Loucy (cell line): ENCODE data around the gene OVOL2.
A peak's percentile ranks its signal among the peaks of the same experiment; 100 is the strongest.

Experiments
- H2AFZ ChIP-seq: fragments of 200-600 bp; sonication (generic); 2 replicates; pipeline ENCODE4 v1.6.0; 2016; ENCODE audit warnings: antibody characterized with exemption, mild to moderate bottlenecking, low read length, moderate library complexity
- H3F3A ChIP-seq: fragments of 200-600 bp; 2 replicates; pipeline ENCODE4 v1.6.0; 2016; ENCODE audit warnings: antibody characterized with exemption, low read depth, mild to moderate bottlenecking
- H3K27me3 ChIP-seq: fragments of 200-600 bp; sonication (generic); 2 replicates; pipeline ENCODE4 v1.6.1; 2014; ENCODE audit warnings: low read length, mild to moderate bottlenecking; ENCODE audit not compliant: insufficient read depth, poor library complexity, severe bottlenecking
- H3K36me3 ChIP-seq: fragments of 200-600 bp; sonication (generic); 2 replicates; pipeline ENCODE4 v1.6.1; 2016; ENCODE audit warnings: low read length; ENCODE audit not compliant: insufficient read depth
- H3K4me1 ChIP-seq: fragments of 200-600 bp; sonication (generic); 2 replicates; pipeline ENCODE4 v1.5.1; 2014; ENCODE audit warnings: low read length, mild to moderate bottlenecking; ENCODE audit not compliant: insufficient read depth, poor library complexity, severe bottlenecking
- H3K4me2 ChIP-seq: fragments of 200-600 bp; sonication (generic); 2 replicates; pipeline ENCODE4 v1.6.0; 2014; ENCODE audit warnings: antibody characterized with exemption, low read length, low read depth, mild to moderate bottlenecking; ENCODE audit not compliant: poor library complexity, severe bottlenecking
- H3K4me3 ChIP-seq: fragments of 200-600 bp; sonication (generic); 2 replicates; pipeline ENCODE4 v1.5.1; 2014; ENCODE audit warnings: low read length, mild to moderate bottlenecking, mixed read lengths; ENCODE audit not compliant: poor library complexity, severe bottlenecking
- H3K79me2 ChIP-seq: fragments of 200-600 bp; sonication (generic); 2 replicates; pipeline ENCODE4 v1.6.1; 2014; ENCODE audit warnings: low read length; ENCODE audit not compliant: insufficient read depth
- H3K9ac ChIP-seq: fragments of 200-600 bp; sonication (generic); 2 replicates; pipeline ENCODE4 v1.6.0; 2014; ENCODE audit warnings: mild to moderate bottlenecking, low read depth, low read length, moderate library complexity; ENCODE audit not compliant: poor library complexity, severe bottlenecking
- H3K9me2 ChIP-seq: fragments of 200-600 bp; sonication (generic); replicated peaks from 2 replicates; pipeline ENCODE4 v1.6.1; 2016; ENCODE audit warnings: low read depth, low read length, mixed read lengths
- H3K9me3 ChIP-seq: fragments of 200-600 bp; sonication (generic); 2 replicates; pipeline ENCODE4 v1.6.1; 2014; ENCODE audit warnings: mild to moderate bottlenecking, antibody characterized with exemption, low read length, low read depth; ENCODE audit not compliant: insufficient read depth
- H4K20me1 ChIP-seq: fragments of 200-600 bp; sonication (generic); 2 replicates; pipeline ENCODE4 v1.6.0; 2014; ENCODE audit warnings: antibody characterized with exemption, low read length, mild to moderate bottlenecking; ENCODE audit not compliant: insufficient read depth, poor library complexity, severe bottlenecking
- CTCF ChIP-seq: fragments of 200-600 bp; sonication (generic); conservative IDR thresholded peaks from 2 replicates; pipeline ENCODE4 v1.5.1; 2014; ENCODE audit warnings: mild to moderate bottlenecking, antibody characterized with exemption, low read length
- EZH2phosphoT487 ChIP-seq: fragments of 200-600 bp; IDR thresholded peaks from 2 replicates; pipeline ENCODE4 v1.6.1; 2018; ENCODE audit warnings: antibody characterized with exemption, mild to moderate bottlenecking, moderate library complexity, borderline replicate concordance

OVOL2 gene

GRCh38 chr20:17995967-17996819, 61.5 kb downstream of the OVOL2 start:
- peak overlapping the region; percentile 21 for H3K4me2 ChIP-seq
- no peak overlapping the region for H3K4me3 ChIP-seq
- peak overlapping the region; percentile 76 for H2AFZ ChIP-seq

GRCh38 chr20:17993546-17993945, 64.2 kb downstream of the OVOL2 start:
- H3K27me3 ChIP-seq = no peaks in the 10 kb centered on the region
- no peaks in the 10 kb centered on the region for H3K9me2 ChIP-seq
- H3K4me1 ChIP-seq = no peaks in the 10 kb centered on the region
- peaks cover 22% of the 10 kb centered on the region; the same call in 1 of the 2 replicates for H3K36me3 ChIP-seq
- no peak overlapping the region for H2AFZ ChIP-seq
- no peaks in the 10 kb centered on the region for H3K9me3 ChIP-seq
- no peak overlapping the region for H3K9ac ChIP-seq
- no peak overlapping the region for H3K4me2 ChIP-seq
- H3K4me3 ChIP-seq = no peak overlapping the region
- no peaks in the 10 kb centered on the region for H4K20me1 ChIP-seq
- TF ChIP-seq CTCF = no peak
- H3K79me2 ChIP-seq = no peaks in the 10 kb centered on the region
- no peaks in the 10 kb centered on the region for H3F3A ChIP-seq

More at GRCh38 chr20:17995967-17996819, 61.5 kb downstream of the OVOL2 start:
- Histone ChIP-seq H3K27me3 (no peaks in the 10 kb centered on the region), H3K4me1 (no peaks in the 10 kb centered on the region), H3K9ac (no peak overlapping the region), H3K36me3 (no peaks in the 10 kb centered on the region), H3F3A (no peaks in the 10 kb centered on the region), H3K9me2 (no peaks in the 10 kb centered on the region), H3K79me2 (no peaks in the 10 kb centered on the region), H3K9me3 (no peaks in the 10 kb centered on the region), H4K20me1 (no peaks in the 10 kb centered on the region)
- TF ChIP-seq CTCF (peak; percentile 98), EZH2phosphoT487 (no peak)

GRCh38 chr20:17992847-17993513, 64.7 kb downstream of the OVOL2 start:
- no peak overlapping the region for H3K4me2 ChIP-seq
- H3K36me3 ChIP-seq = peaks cover 26% of the 10 kb centered on the region; the same call in 1 of the 2 replicates
- H3F3A ChIP-seq = no peaks in the 10 kb centered on the region
- no peaks in the 10 kb centered on the region for H3K9me2 ChIP-seq
- H3K27me3 ChIP-seq = no peaks in the 10 kb centered on the region
- H3K79me2 ChIP-seq = no peaks in the 10 kb centered on the region
- H4K20me1 ChIP-seq = peaks cover under 1% of the 10 kb centered on the region
- no peak for TF ChIP-seq EZH2phosphoT487
- no peak for TF ChIP-seq CTCF
- H2AFZ ChIP-seq = no peak overlapping the region
- H3K4me3 ChIP-seq = no peak overlapping the region
- no peak overlapping the region for H3K9ac ChIP-seq
- H3K4me1 ChIP-seq = peaks cover under 1% of the 10 kb centered on the region
- no peaks in the 10 kb centered on the region for H3K9me3 ChIP-seq
